ENCODE data around the gene QSOX2. TPM values are rescaled to one million over a fixed set of nuclear protein-coding genes. Genes with fewer than 3 reads are reported as not detected.

QSOX2 gene
- total and polyA plus RNA-seq, 2 experiments from 2014 or later, result 9.2 to 29.2 TPM

GRCh38 chr9:136247551-136247916 lies 1.9 kb upstream of the QSOX2 start:
- Histone ChIP-seq H3K36me3 (ENCODE audit: insufficient read depth) (no peaks in the 10 kb centered on the region), H3K79me2 (replicated peaks; ENCODE audit: insufficient read depth) (peaks cover 25% of the 10 kb centered on the region), H3K4me1 (ENCODE audit: insufficient read depth) (peaks cover 21% of the 10 kb centered on the region), H4K20me1 (replicated peaks; ENCODE audit: insufficient read depth) (peaks cover 24% of the 10 kb centered on the region), H3F3A (replicated peaks; ENCODE audit: low read depth) (0 out of 2 replicates have a peak, but pooled peaks cover 5% of the 10 kb centered on the region), H3K9me2 (ENCODE audit: insufficient read depth) (no peaks in the 10 kb centered on the region), H3K27me3 (ENCODE audit: insufficient read depth) (0 out of 2 replicates have a peak, but pooled peaks cover 8% of the 10 kb centered on the region), H3K27ac (ENCODE audit: low read depth) (no peak overlapping the region), H3K4me3 (no peak overlapping the region), H2AFZ (no peak overlapping the region), H3K4me2 (no peak overlapping the region)
- no peak for DNase-seq (ENCODE audit: low spot score)
- peaks cover 27% of the 10 kb centered on the region for H3K27me3 Mint-ChIP-seq (ENCODE audit: insufficient read depth, low read depth, poor library complexity)
- peaks cover 40% of the 10 kb centered on the region for H3K4me1 Mint-ChIP-seq
- H3K27ac Mint-ChIP-seq, result no peak overlapping the region
- no peak overlapping the region for H3K4me3 Mint-ChIP-seq
- no peaks in the 10 kb centered on the region for H3K36me3 Mint-ChIP-seq (ENCODE audit: low read depth)
- no peaks in the 10 kb centered on the region for H3K9me3 Mint-ChIP-seq
- no peak for ATAC-seq
- TF ChIP-seq CREB1 (CRISPR knock-in tag; IDR thresholded peaks at IDR 0.05; ENCODE audit: low read depth) (no peak), JUNB (IDR thresholded peaks at IDR 0.05; ENCODE audit: unreplicated experiment) (no peak), NANOG (IDR thresholded peaks at IDR 0.05; ENCODE audit: borderline replicate concordance) (no peak), ZNF114 (CRISPR knock-in tag; IDR thresholded peaks at IDR 0.05) (no peak)

GRCh38 chr9:136246849-136247550 lies 1.4 kb upstream of the QSOX2 start:
- H4K20me1 ChIP-seq (replicated peaks; ENCODE audit: insufficient read depth), result peaks cover 29% of the 10 kb centered on the region
- DNase-seq (ENCODE audit: low spot score) (no peak), ATAC-seq (no peak)
- no peak overlapping the region for H3K4me2 ChIP-seq
- H3K27ac ChIP-seq (ENCODE audit: low read depth), result no peak overlapping the region
- Mint-ChIP-seq H3K36me3 (ENCODE audit: low read depth) (no peaks in the 10 kb centered on the region), H3K9me3 (no peaks in the 10 kb centered on the region), H3K27me3 (ENCODE audit: insufficient read depth, low read depth, poor library complexity) (peaks cover 27% of the 10 kb centered on the region), H3K4me1 (peaks cover 41% of the 10 kb centered on the region), H3K27ac (no peak overlapping the region), H3K4me3 (no peak overlapping the region)
- H2AFZ ChIP-seq, result no peak overlapping the region
- H3K27me3 ChIP-seq (ENCODE audit: insufficient read depth), result 0 out of 2 replicates have a peak, but pooled peaks cover 8% of the 10 kb centered on the region
- no peak for TF ChIP-seq ZNF114 (CRISPR knock-in tag; IDR thresholded peaks at IDR 0.05)
- no peak for TF ChIP-seq ETS1 (IDR thresholded peaks at IDR 0.05)
- TF ChIP-seq EZH2phosphoT487 (IDR thresholded peaks at IDR 0.05; ENCODE audit: unreplicated experiment), result no peak
- no peak for TF ChIP-seq REST (IDR thresholded peaks at IDR 0.05; ENCODE audit: unreplicated experiment)
- no peak for TF ChIP-seq CTCF (conservative IDR thresholded peaks at IDR 0.05; ENCODE audit: low read depth in 2 of 2)
- no peak for TF ChIP-seq ZNF331 (CRISPR knock-in tag; IDR thresholded peaks at IDR 0.05; ENCODE audit: low read depth)
- no peak for TF ChIP-seq POLR2AphosphoS5 (IDR thresholded peaks at IDR 0.05; ENCODE audit: low read depth)
- H3K36me3 ChIP-seq (ENCODE audit: insufficient read depth), result no peaks in the 10 kb centered on the region
- peaks cover 21% of the 10 kb centered on the region for H3K4me1 ChIP-seq (ENCODE audit: insufficient read depth)
- H3K79me2 ChIP-seq (replicated peaks; ENCODE audit: insufficient read depth), result peaks cover 30% of the 10 kb centered on the region
- no peak overlapping the region for H3K4me3 ChIP-seq
- H3K9me2 ChIP-seq (ENCODE audit: insufficient read depth), result no peaks in the 10 kb centered on the region
- 0 out of 2 replicates have a peak, but pooled peaks cover 5% of the 10 kb centered on the region for H3F3A ChIP-seq (replicated peaks; ENCODE audit: low read depth)
